Pancreas (tissue), 10 donors: ENCODE results near the gene CD101. TPM values are rescaled to one million over a fixed set of nuclear protein-coding genes. Genes with fewer than 3 reads are reported as not detected.

Experiments used
- ATAC-seq, 4 donors: fragments of 200-7000 bp; cut with Tn5 transposase; one replicate each; pipeline versions ENCODE4 v1.8.0 to v1.9.1; 2020; ENCODE audit warnings: mild to moderate bottlenecking in 4 of 4, moderate library complexity in 4 of 4
- DNase-seq, 6 donors: peaks; one replicate each; pipeline ENCODE4 v3.0.0-alpha.2; 2020
- FAIRE-seq: peaks from 2 replicates; lab custom pipeline; 2012; peaks lifted over from hg19 to GRCh38; lab: Jason Lieb, UNC
- H3K27ac ChIP-seq, 4 donors: fragments of 200-600 bp; sonication (generic); 1 replicate in 3 of 4; 2 replicates in 1 of 4; pipeline versions ENCODE4 v1.5.0 to v1.8.0; 2020
- H3K27me3 ChIP-seq, 4 donors: fragments of 200-600 bp; one replicate each; pipeline ENCODE4 v1.8.0; 2021
- H3K36me3 ChIP-seq, 3 donors: fragments of 200-600 bp; sonication (generic) in 1 of 3; one replicate each; pipeline versions ENCODE4 v1.5.0 to v1.8.0; 2020 to 2021
- H3K4me1 ChIP-seq, 3 donors: fragments of 200-600 bp; one replicate each; pipeline ENCODE4 v1.8.0; 2021
- H3K4me3 ChIP-seq, 4 donors: fragments of 200-600 bp; sonication (generic) in 2 of 4; one replicate each; pipeline versions ENCODE4 v1.5.0 to v1.8.0; 2020 to 2021
- H3K9me3 ChIP-seq, 4 donors: fragments of 200-600 bp; one replicate each; pipeline ENCODE4 v1.8.0; 2021
- WGBS, 2 donors: extraction: QIAGEN DNeasy Blood & Tissue Kit; methylation state at CpG; one replicate each; pipeline ENCODE4 v1.1.7; 2013; 5-methylcytosine and 5-hydroxymethylcytosine counted together
- intact Hi-C, 3 donors: fragments of 100-400 bp; cut with DNase I; formaldehyde crosslinking; loops; one replicate each; pipeline versions ENCODE4 v1.11.1 to v1.14.2; 2022
- polyA plus RNA-seq, 2 donors: library from polyadenylated mRNA; stranded (reverse); fragments of 200-250 nt; gene quantifications; one replicate each; pipeline ENCODE4 v1.2.3, GENCODE V29; 2013
- total RNA-seq, 6 donors: library from RNA; stranded (reverse); fragmentation: NEBNext Ultra II Directional in 4 of 6; extraction: Animal tissue kit (Norgen Biotek cat#: 25700) in 4 of 6; gene quantifications; one replicate each; pipeline versions ENCODE4 v1.2.1 to v1.2.4, GENCODE V29; 2021 to 2023
- TF ChIP-seq, protein P1 (sequence below), 4 donors: fragments of 200-600 bp; sonication (generic) in 3 of 4; IDR thresholded peaks; one replicate each; pipeline versions ENCODE4 v1.5.0 to v1.8.0; 2021; ENCODE audit warnings: antibody characterized with exemption in 4 of 4
- donor health status: healthy with polysubstance abuse.
- donor health status: DM: no; HTN: no; CAD: no; lungs with moderate emphysema.
- donor health status: DM: no; HTN: no; CAD: no.
- donor health status: control.
- donor health status: control.
- donor health status: Bipolar disorder and iron deficiency.
- donor health status: DM: yes; HTN: yes; CAD: no.
- donor health status: DM: no; HTN: no; CAD: no.
- donor health status: DM: no; HTN: no; CAD: no.
- donor health status: DM: yes; HTN: yes; CAD: no.

CD101 gene
- total and polyA plus RNA-seq, 8 donors = 0.51 to 3.4 (median 1.5) TPM

DNA sequence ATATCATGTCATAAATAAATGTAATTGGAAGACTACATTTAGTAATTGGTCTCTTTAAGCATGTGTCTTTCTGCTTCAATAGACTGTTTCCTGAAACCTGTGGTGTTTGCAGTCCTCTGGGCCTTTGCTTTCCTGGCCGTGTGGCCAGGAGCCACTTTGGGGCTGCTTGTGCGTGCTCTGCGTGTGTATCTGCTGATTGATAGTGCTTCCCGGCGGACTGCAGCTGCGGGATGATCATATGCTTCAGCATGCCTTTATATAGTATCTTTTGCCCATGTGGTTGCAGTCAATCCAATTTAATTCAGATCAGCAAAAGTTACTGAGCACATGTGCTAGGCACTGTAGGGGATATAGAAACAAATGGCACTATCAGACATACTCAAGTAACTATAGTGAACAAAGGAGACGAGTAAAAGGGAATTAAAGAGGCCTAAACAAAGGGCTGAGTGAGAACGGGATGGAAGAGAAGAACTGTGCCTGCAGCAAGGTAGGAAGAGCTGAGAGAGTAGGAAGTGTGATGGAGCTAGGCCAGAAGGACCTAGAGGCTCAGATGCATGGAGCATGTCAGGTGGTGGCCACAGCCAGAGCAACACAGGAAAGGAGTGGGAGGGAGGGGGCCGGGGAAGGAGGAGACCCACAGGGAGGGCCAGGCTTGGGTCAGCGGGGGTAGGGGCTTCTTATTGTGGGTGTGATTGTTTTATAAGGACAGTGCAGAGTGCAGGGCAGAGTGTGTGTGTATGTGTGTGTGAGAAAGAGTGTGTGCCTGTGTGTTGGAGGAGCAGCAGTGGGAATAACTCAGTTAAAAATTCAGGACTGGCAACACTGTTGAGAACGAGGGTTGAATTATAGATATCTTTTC is 31.4 kb downstream of the CD101 start:
- no peaks in the 10 kb centered on the region for H3K36me3 ChIP-seq
- no peak overlapping the region for H3K4me3 ChIP-seq
- ATAC-seq = no peak
- TF ChIP-seq, protein P1, sequence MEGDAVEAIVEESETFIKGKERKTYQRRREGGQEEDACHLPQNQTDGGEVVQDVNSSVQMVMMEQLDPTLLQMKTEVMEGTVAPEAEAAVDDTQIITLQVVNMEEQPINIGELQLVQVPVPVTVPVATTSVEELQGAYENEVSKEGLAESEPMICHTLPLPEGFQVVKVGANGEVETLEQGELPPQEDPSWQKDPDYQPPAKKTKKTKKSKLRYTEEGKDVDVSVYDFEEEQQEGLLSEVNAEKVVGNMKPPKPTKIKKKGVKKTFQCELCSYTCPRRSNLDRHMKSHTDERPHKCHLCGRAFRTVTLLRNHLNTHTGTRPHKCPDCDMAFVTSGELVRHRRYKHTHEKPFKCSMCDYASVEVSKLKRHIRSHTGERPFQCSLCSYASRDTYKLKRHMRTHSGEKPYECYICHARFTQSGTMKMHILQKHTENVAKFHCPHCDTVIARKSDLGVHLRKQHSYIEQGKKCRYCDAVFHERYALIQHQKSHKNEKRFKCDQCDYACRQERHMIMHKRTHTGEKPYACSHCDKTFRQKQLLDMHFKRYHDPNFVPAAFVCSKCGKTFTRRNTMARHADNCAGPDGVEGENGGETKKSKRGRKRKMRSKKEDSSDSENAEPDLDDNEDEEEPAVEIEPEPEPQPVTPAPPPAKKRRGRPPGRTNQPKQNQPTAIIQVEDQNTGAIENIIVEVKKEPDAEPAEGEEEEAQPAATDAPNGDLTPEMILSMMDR (IDR thresholded peaks at IDR 0.05) = no peak
- no peak for FAIRE-seq
- no peak for DNase-seq
- H3K27ac ChIP-seq = no peak overlapping the region
- no peaks in the 10 kb centered on the region for H3K27me3 ChIP-seq
- intact Hi-C loops = no loop called here
- 82 to 88% methylated on average over 11 of the region's 11 CpGs for WGBS, 2 donors
- no peaks in the 10 kb centered on the region for H3K4me1 ChIP-seq
- H3K9me3 ChIP-seq = no peaks in the 10 kb centered on the region

DNA sequence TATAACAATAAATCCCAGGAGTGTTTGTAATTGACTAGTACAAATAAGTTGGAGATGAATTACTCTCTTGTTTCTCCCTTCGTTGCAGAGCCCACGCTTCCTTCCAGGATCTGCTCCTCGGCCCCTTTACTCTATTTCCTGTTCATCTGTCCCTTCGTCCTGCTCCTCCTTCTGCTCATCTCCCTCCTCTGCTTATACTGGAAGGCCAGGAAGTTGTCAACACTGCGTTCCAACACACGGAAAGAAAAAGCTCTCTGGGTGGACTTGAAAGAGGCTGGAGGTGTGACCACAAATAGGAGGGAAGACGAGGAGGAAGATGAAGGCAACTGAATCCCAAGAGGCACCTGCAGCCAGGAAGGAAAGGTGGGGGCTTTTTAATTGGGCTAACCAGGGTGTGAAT is 32.2 kb downstream of the CD101 start:
- ATAC-seq = no peak
- intact Hi-C loops = no loop called here
- no peak overlapping the region for H3K4me3 ChIP-seq

DNA sequence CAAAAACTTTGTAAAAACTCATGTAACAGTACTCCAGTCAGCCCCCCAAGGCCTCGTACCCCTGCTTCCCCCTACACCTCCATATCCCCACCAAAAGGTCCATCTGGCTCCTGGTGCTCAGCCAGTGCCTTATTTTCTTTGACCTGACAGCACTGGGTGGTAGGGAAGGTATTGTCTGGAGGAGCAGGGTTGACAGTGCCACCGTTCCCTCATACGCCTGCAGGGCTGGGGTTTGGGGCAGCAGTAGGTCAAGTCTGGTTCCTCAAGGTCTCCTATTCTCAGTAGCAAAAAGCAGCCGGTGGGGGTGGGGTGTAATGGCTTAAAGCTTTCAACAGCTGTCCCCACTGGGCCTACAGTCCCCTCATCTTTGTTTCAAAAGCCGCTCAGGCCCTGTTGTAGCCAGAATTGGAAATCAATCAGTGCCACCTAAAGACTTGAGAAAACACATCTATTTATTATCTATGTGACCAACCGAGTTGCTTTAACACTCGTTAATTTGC is 33.3 kb downstream of the CD101 start:
- DNase-seq (no peak), FAIRE-seq (no peak), ATAC-seq (no peak)
- Histone ChIP-seq H3K27ac (no peak overlapping the region), H3K36me3 (no peaks in the 10 kb centered on the region), H3K9me3 (no peaks in the 10 kb centered on the region), H3K4me1 (no peaks in the 10 kb centered on the region), H3K4me3 (no peak overlapping the region), H3K27me3 (no peaks in the 10 kb centered on the region)
- intact Hi-C loops = no loop called here
- WGBS, 2 donors = 88 to 91% methylated on average over 7 of the region's 7 CpGs
- TF ChIP-seq, protein P1 (IDR thresholded peaks at IDR 0.05) = no peak

More for the DNA sequence above, 32.2 kb downstream of the CD101 start:
- WGBS, 2 donors = 85 to 86% methylated on average over 7 of the region's 7 CpGs
- Histone ChIP-seq H3K36me3 (no peaks in the 10 kb centered on the region), H3K27me3 (no peaks in the 10 kb centered on the region), H3K9me3 (no peaks in the 10 kb centered on the region), H3K27ac (no peak overlapping the region), H3K4me1 (no peaks in the 10 kb centered on the region)
- TF ChIP-seq, protein P1 (IDR thresholded peaks at IDR 0.05) = no peak
- FAIRE-seq (no peak), DNase-seq (no peak)

DNA sequence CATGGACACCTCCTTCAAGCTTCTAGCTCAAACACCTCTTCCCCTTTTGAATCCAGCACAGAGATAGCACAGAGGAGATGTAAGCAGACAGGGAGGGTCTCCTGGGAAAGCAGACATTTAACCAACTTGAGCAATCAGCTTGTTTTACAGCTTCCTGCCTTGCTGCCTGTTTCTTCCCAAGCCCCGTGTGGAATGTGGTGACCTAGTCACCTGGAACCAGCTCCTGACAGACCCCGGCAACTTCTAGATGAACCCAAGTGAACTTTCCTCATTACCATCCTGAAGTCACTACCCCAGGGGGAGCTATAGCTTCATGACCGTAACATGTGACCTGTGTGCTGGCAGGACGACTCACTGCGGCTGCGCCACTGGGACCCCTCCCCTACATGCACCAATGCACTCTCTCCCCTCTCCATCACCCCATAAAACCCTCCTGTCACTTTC is 34.5 kb downstream of the CD101 start:
- Histone ChIP-seq H3K36me3 (no peaks in the 10 kb centered on the region), H3K4me1 (no peaks in the 10 kb centered on the region), H3K27ac (no peak overlapping the region), H3K9me3 (no peaks in the 10 kb centered on the region), H3K27me3 (no peaks in the 10 kb centered on the region), H3K4me3 (no peak overlapping the region)
- 90 to 94% methylated on average over 6 of the region's 6 CpGs for WGBS, 2 donors
- DNase-seq = no peak
- ATAC-seq = no peak
- intact Hi-C loops = no loop called here
- TF ChIP-seq, protein P1 (IDR thresholded peaks at IDR 0.05) = no peak
- FAIRE-seq = no peak

DNA sequence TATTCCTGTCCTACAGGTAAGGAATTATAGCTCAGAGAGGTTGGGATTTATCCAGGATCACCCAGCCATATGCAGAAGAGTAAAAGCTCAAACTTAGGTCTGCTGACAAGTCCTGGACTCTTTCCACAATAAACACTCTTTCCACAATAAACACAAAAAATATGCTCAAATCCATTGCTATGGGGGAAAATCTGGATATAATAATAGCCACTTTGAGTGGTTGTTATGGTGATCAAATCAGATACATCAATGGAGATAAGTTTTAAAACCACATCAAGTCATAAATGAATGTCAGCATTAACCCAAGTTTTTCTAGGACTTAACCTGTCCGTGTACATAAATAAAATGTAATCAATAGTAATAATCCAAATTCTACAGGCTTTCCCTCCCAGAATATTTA is 36.2 kb downstream of the CD101 start:
- 41 to 74% methylated on average over 1 of the region's 1 CpG for WGBS, 2 donors
- Histone ChIP-seq H3K4me3 (no peak overlapping the region), H3K9me3 (no peaks in the 10 kb centered on the region), H3K27ac (no peak overlapping the region), H3K27me3 (no peaks in the 10 kb centered on the region), H3K4me1 (no peaks in the 10 kb centered on the region), H3K36me3 (no peaks in the 10 kb centered on the region)
- DNase-seq = no peak
- intact Hi-C loops = no loop called here
- no peak for FAIRE-seq
- TF ChIP-seq, protein P1 (IDR thresholded peaks at IDR 0.05) = no peak
- ATAC-seq = no peak
